GM12891 (cell line): Measurements from ENCODE around the gene ARMC2.

Experiments
- POLR2A ChIP-seq: IDR thresholded peaks from 2 replicates; pipeline ENCODE4 v1.6.1; 2011; ENCODE audit warnings: low read depth, low read length, control low read depth
- POLR2AphosphoS5 ChIP-seq: IDR thresholded peaks from 2 replicates; pipeline ENCODE4 v1.6.1; 2011; ENCODE audit warnings: low read depth, low read length, control low read depth
- SPI1 ChIP-seq: IDR thresholded peaks from 2 replicates; pipeline ENCODE4 v1.6.1; 2011; ENCODE audit warnings: low read depth, low read length, control low read depth
- TAF1 ChIP-seq: IDR thresholded peaks from 2 replicates; pipeline ENCODE4 v1.6.1; 2011; ENCODE audit warnings: low read depth, low read length, control low read depth

GRCh38 chr6:108841377-108841855 is 6.8 kb upstream of the ARMC2 start:
- TF ChIP-seq POLR2AphosphoS5 (no peak), POLR2A (no peak), SPI1 (no peak), TAF1 (no peak)
